CD14-positive monocyte (primary cell): Measurements from ENCODE around the gene LRRC37A. TPM values are rescaled to one million over a fixed set of nuclear protein-coding genes. Genes with fewer than 3 reads are reported as not detected.
A peak's percentile ranks its signal among the peaks of the same experiment; 100 is the strongest.
"Not testable (repeated sequence)": the region's sequence is repeated elsewhere in the genome, so short reads cannot be mapped to it uniquely, and the experiment has no call there.

Experiments used
- DNase-seq, 3 donors: peaks; one replicate each; pipeline ENCODE4 v3.0.0-alpha.2; 2011 to 2022
- H2AFZ ChIP-seq: 2 replicates; pipeline ENCODE4 v1.6.0; 2012; ENCODE audit warnings: mild to moderate bottlenecking, low read depth, low read length, inconsistent platforms; ENCODE audit not compliant: insufficient read depth, poor library complexity, severe bottlenecking
- H3K27ac ChIP-seq, 2 donors: 1 replicate in 1 of 2; 2 replicates in 1 of 2; pipeline ENCODE4 v1.5.1; 2012 to 2013; ENCODE audit warnings: low read length in 2 of 2, control low read depth in 1 of 2, inconsistent platforms in 1 of 2, low read depth in 1 of 2, mild to moderate bottlenecking in 1 of 2
- H3K27me3 ChIP-seq, 2 donors: one replicate each; pipeline versions ENCODE4 v1.6.0 to v1.6.1; 2011 to 2013; ENCODE audit warnings: low read length in 2 of 2; ENCODE audit not compliant: control insufficient read depth in 2 of 2, insufficient read depth in 2 of 2
- H3K36me3 ChIP-seq, 2 donors: replicated peaks in 1 of 2; 1 replicate in 1 of 2; 2 replicates in 1 of 2; pipeline versions ENCODE4 v1.5.1 to v1.6.1; 2012 to 2013; ENCODE audit warnings: low read length in 2 of 2, control low read depth in 1 of 2, inconsistent platforms in 1 of 2, mild to moderate bottlenecking in 1 of 2; ENCODE audit not compliant: insufficient read depth in 2 of 2, control insufficient read depth in 1 of 2
- H3K4me1 ChIP-seq, 2 donors: 1 replicate in 1 of 2; 2 replicates in 1 of 2; pipeline versions ENCODE4 v1.5.1 to v1.6.1; 2012 to 2013; ENCODE audit warnings: low read length in 2 of 2, control low read depth in 1 of 2, inconsistent platforms in 1 of 2, mild to moderate bottlenecking in 1 of 2, moderate library complexity in 1 of 2; ENCODE audit not compliant: insufficient read depth in 2 of 2, control insufficient read depth in 1 of 2
- H3K4me2 ChIP-seq: replicated peaks from 2 replicates; pipeline ENCODE3; 2012; ENCODE audit warnings: low read length, moderate library complexity, mild to moderate bottlenecking; ENCODE audit not compliant: poor library complexity, severe bottlenecking; ENCODE audit errors: extremely low read depth
- H3K4me3 ChIP-seq, 3 experiments: fragments of 200-600 bp in 1 of 3; sonication (generic) in 1 of 3; replicated peaks in 1 of 3; 1 replicate in 2 of 3; 2 replicates in 1 of 3; pipeline ENCODE4 v1.5.1; 2011 to 2013; ENCODE audit warnings: low read length in 3 of 3, mild to moderate bottlenecking in 3 of 3, control low read depth in 2 of 3, low read depth in 2 of 3, inconsistent platforms in 1 of 3, moderate library complexity in 1 of 3
- H3K79me2 ChIP-seq: 2 replicates; pipeline ENCODE4 v1.6.0; 2012; ENCODE audit warnings: mild to moderate bottlenecking, control low read depth, inconsistent platforms, low read length, moderate library complexity; ENCODE audit not compliant: insufficient read depth
- H3K9ac ChIP-seq: 2 replicates; pipeline ENCODE4 v1.6.0; 2017; ENCODE audit warnings: low read length, mild to moderate bottlenecking; ENCODE audit not compliant: insufficient read depth, poor library complexity, severe bottlenecking
- H3K9me3 ChIP-seq, 2 donors: replicated peaks in 1 of 2; 1 replicate in 1 of 2; 2 replicates in 1 of 2; pipeline versions ENCODE4 v1.5.1 to v1.6.1; 2012 to 2013; ENCODE audit warnings: low read length in 2 of 2, control low read depth in 1 of 2; ENCODE audit not compliant: control insufficient read depth in 1 of 2, insufficient read depth in 1 of 2
- H4K20me1 ChIP-seq: 2 replicates; pipeline ENCODE4 v1.6.0; 2012; ENCODE audit warnings: mild to moderate bottlenecking, low read length, control low read depth, moderate library complexity; ENCODE audit not compliant: insufficient read depth
- H3K27ac Mint-ChIP-seq, 7 donors: one replicate each; pipeline ENCODE4 v1.8.0; 2020; ENCODE audit warnings: mild to moderate bottlenecking in 7 of 7, mixed read lengths in 7 of 7, moderate library complexity in 6 of 7, inconsistent platforms in 2 of 7
- H3K27me3 Mint-ChIP-seq, 3 donors: one replicate each; pipeline ENCODE4 v1.8.0; 2021 to 2022; ENCODE audit warnings: low read depth in 3 of 3, mild to moderate bottlenecking in 3 of 3, mixed read lengths in 3 of 3, moderate library complexity in 3 of 3, inconsistent platforms in 1 of 3
- H3K36me3 Mint-ChIP-seq, 2 donors: one replicate each; pipeline ENCODE4 v1.8.0; 2020; ENCODE audit warnings: mixed read lengths in 2 of 2, inconsistent platforms in 1 of 2, mild to moderate bottlenecking in 1 of 2
- H3K4me1 Mint-ChIP-seq: one replicate; pipeline ENCODE4 v1.8.0; 2020; ENCODE audit warnings: mild to moderate bottlenecking, mixed read lengths
- H3K4me3 Mint-ChIP-seq, 2 donors: one replicate each; pipeline ENCODE4 v1.8.0; 2020; ENCODE audit warnings: mild to moderate bottlenecking in 2 of 2, mixed read lengths in 2 of 2, moderate library complexity in 1 of 2
- H3K9me3 Mint-ChIP-seq, 7 donors: one replicate each; pipeline ENCODE4 v1.8.0; 2020 to 2022; ENCODE audit warnings: mixed read lengths in 7 of 7, mild to moderate bottlenecking in 6 of 7, moderate library complexity in 6 of 7, inconsistent platforms in 2 of 7
- WGBS: methylation state at CpG from one replicate; pipeline ENCODE4 v1.1.5; 2013; ENCODE audit warnings: missing lambda C conversion rate; ENCODE audit not compliant: insufficient coverage; 5-methylcytosine and 5-hydroxymethylcytosine counted together
- intact Hi-C, 2 donors: fragments of 100-400 bp; cut with micrococcal nuclease; formaldehyde crosslinking; loops; one replicate each; pipeline versions ENCODE4 v1.15.0 to v1.15.1; 2023
- polyA plus RNA-seq, 3 donors: library from polyadenylated mRNA; depleted of rRNA in 1 of 3; unstranded in 2 of 3; stranded (reverse) in 1 of 3; fragments of 300-500 nt in 2 of 3; fragments of >200 nt in 1 of 3; fragmentation: Illumina TruSeq in 2 of 3; gene quantifications; 1 replicate in 2 of 3; 2 replicates in 1 of 3; pipeline ENCODE4 v1.2.3, GENCODE V29; 2012 to 2021

Gene LRRC37A
- polyA plus RNA-seq, 3 donors = 0.23 to 2.1 (median 0.38) TPM

GRCh38 chr17:46353856-46354255, 58.9 kb downstream of the LRRC37A start:
- H3K27ac ChIP-seq, H3K27ac Mint-ChIP-seq, H3K9me3 ChIP-seq, H3K9ac ChIP-seq, H3K9me3 Mint-ChIP-seq, H4K20me1 ChIP-seq, H3K4me3 Mint-ChIP-seq, H2AFZ ChIP-seq, H3K36me3 ChIP-seq, H3K27me3 Mint-ChIP-seq, H3K79me2 ChIP-seq, H3K36me3 Mint-ChIP-seq, H3K4me3 ChIP-seq, DNase-seq, H3K27me3 ChIP-seq, H3K4me1 ChIP-seq, H3K4me1 Mint-ChIP-seq, H3K4me2 ChIP-seq, intact Hi-C loops: not testable (repeated sequence)
- WGBS = no CpG with 5 or more reads among the region's 4 CpGs

GRCh38 chr17:46361145-46361735, 66.3 kb downstream of the LRRC37A start:
- H3K4me1 Mint-ChIP-seq, H3K4me2 ChIP-seq, H4K20me1 ChIP-seq, H3K9me3 ChIP-seq, intact Hi-C loops, H3K36me3 ChIP-seq, H3K4me3 Mint-ChIP-seq, H3K79me2 ChIP-seq, H3K4me1 ChIP-seq, DNase-seq, H3K27ac Mint-ChIP-seq, H3K27me3 Mint-ChIP-seq, H3K9me3 Mint-ChIP-seq, H3K27me3 ChIP-seq, H3K27ac ChIP-seq, H3K36me3 Mint-ChIP-seq, H2AFZ ChIP-seq, H3K9ac ChIP-seq: not testable (repeated sequence)
- peak overlapping the region in 2 of 3 experiments; percentile 16 to 50 for H3K4me3 ChIP-seq
- no CpG with 5 or more reads among the region's 42 CpGs for whole genome bisulfite sequencing

GRCh38 chr17:46361755-46362154, 66.8 kb downstream of the LRRC37A start, which contains the start of gene ARL17B:
TSS of gene ARL17B (minus strand) at chr17:46361766. CDS start at chr17:46358397, 3,369 bp downstream.
- H3K4me3 Mint-ChIP-seq, H3K36me3 Mint-ChIP-seq, H3K9me3 Mint-ChIP-seq, H3K27ac ChIP-seq, H3K4me2 ChIP-seq, H3K27me3 Mint-ChIP-seq, H3K4me1 Mint-ChIP-seq, H3K4me1 ChIP-seq, H3K27me3 ChIP-seq, DNase-seq, intact Hi-C loops, H4K20me1 ChIP-seq, H3K9ac ChIP-seq, H2AFZ ChIP-seq, H3K36me3 ChIP-seq, H3K9me3 ChIP-seq, H3K79me2 ChIP-seq, H3K27ac Mint-ChIP-seq: not testable (repeated sequence)
- no CpG with 5 or more reads among the region's 22 CpGs for WGBS
- H3K4me3 ChIP-seq = peak within 1 kb of the TSS in 2 of 3 experiments; percentile 16 to 50

GRCh38 chr17:46367520-46367919, 72.6 kb downstream of the LRRC37A start:
- H3K9ac ChIP-seq = not testable (repeated sequence)

More at GRCh38 chr17:46367520-46367919, 72.6 kb downstream of the LRRC37A start:
- H3K4me1 ChIP-seq, H3K4me2 ChIP-seq, H3K36me3 ChIP-seq, intact Hi-C loops, H3K9me3 ChIP-seq, H3K4me3 ChIP-seq, H3K9me3 Mint-ChIP-seq, H2AFZ ChIP-seq, H3K27ac ChIP-seq, H3K79me2 ChIP-seq, H3K27ac Mint-ChIP-seq, H4K20me1 ChIP-seq, H3K27me3 ChIP-seq, H3K4me1 Mint-ChIP-seq, H3K4me3 Mint-ChIP-seq, DNase-seq, H3K36me3 Mint-ChIP-seq, H3K27me3 Mint-ChIP-seq: not testable (repeated sequence)
- WGBS = no CpG with 5 or more reads among the region's 3 CpGs
